AG04449 (cell line): ENCODE results near the gene WDR86.

Experiments used
- CTCF ChIA-PET: fragments of 350-600 bp; formaldehyde crosslinking; extraction: SDS; loops from one replicate; lab custom pipeline; 2021; ENCODE audit warnings: antibody characterized with exemption; lab: Yijun Ruan, JAX
- POLR2A ChIA-PET: fragments of 400-600, 350-600 bp; formaldehyde crosslinking; extraction: SDS; loops from one replicate; lab custom pipeline; 2020; ENCODE audit warnings: antibody characterized with exemption, inconsistent platforms; lab: Yijun Ruan, JAX
- DNase-seq: peaks from one replicate; pipeline ENCODE4 v3.0.0-alpha.2; 2010; ENCODE audit warnings: low read depth, low spot score
- H3K4me3 ChIP-seq: 2 replicates; pipeline ENCODE4 v1.5.1; 2011; ENCODE audit warnings: low read depth, mild to moderate bottlenecking, control low read depth, low read length
- TF ChIP-seq, protein P1 (sequence below): IDR thresholded peaks from one replicate; pipeline ENCODE4 v1.5.1; 2011; ENCODE audit warnings: mild to moderate bottlenecking, moderate library complexity, low read length, control low read depth, inconsistent platforms; ENCODE audit not compliant: insufficient read depth; ENCODE audit errors: missing control alignments

Gene WDR86

DNA sequence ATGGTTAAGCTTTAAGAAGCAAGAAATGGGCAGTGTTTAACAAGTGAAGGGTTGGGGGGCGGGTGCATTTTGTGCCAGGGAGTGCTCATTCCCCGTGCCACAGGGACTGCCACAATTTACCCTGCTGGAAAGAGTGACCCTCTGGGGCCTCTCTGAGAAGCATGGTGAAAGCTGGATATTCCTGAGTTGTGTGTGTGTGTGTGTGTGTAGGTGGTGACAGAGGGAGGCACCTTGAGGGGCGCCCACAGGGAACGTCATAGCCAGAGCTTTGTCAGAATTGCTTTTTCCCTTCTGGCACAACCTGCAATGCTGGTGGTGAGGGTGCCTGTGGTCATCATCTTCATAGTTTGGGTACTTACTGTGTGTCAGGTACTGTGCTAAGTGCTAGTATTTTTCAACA, 2.5 kb upstream of the WDR86 start:
- CTCF ChIA-PET: interaction anchor here (1.2 to 2.3 kb wide), 2 partner anchors 37 to 41 kb away, joined by 3 to 6 read pairs; no protein-coding TSS in a partner anchor
- TF ChIP-seq, protein P1, sequence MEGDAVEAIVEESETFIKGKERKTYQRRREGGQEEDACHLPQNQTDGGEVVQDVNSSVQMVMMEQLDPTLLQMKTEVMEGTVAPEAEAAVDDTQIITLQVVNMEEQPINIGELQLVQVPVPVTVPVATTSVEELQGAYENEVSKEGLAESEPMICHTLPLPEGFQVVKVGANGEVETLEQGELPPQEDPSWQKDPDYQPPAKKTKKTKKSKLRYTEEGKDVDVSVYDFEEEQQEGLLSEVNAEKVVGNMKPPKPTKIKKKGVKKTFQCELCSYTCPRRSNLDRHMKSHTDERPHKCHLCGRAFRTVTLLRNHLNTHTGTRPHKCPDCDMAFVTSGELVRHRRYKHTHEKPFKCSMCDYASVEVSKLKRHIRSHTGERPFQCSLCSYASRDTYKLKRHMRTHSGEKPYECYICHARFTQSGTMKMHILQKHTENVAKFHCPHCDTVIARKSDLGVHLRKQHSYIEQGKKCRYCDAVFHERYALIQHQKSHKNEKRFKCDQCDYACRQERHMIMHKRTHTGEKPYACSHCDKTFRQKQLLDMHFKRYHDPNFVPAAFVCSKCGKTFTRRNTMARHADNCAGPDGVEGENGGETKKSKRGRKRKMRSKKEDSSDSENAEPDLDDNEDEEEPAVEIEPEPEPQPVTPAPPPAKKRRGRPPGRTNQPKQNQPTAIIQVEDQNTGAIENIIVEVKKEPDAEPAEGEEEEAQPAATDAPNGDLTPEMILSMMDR: no peak
- POLR2A ChIA-PET: no interaction called here
- no peak for DNase-seq
- no peak overlapping the region for H3K4me3 ChIP-seq

DNA sequence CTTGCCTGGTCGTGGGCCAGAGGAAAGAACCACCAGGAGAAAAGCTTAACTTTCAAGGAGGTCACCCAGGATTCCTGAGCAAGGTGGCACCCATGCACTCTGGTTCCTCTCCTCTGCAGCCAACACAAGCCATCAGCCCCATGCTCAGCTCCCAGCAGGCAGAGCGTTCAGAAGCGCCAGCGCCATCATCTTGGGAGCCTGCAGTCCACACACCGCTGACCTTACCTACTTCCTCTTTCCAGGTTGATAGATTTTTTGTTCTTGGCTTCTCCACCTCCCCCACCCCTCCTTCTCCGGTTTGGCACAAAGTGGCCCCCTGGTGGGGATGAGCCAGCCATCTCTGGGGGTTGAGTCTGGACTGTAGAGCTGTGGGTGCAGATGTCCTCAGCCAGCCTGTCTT, 1.7 kb upstream of the WDR86 start:
- TF ChIP-seq, protein P1: no peak
- POLR2A ChIA-PET: no interaction called here
- CTCF ChIA-PET: interaction anchor here (1.2 to 2.3 kb wide), 2 partner anchors 38 to 40 kb away, joined by 3 to 6 read pairs; no protein-coding TSS in a partner anchor
- H3K4me3 ChIP-seq: no peak overlapping the region
- no peak for DNase-seq

DNA sequence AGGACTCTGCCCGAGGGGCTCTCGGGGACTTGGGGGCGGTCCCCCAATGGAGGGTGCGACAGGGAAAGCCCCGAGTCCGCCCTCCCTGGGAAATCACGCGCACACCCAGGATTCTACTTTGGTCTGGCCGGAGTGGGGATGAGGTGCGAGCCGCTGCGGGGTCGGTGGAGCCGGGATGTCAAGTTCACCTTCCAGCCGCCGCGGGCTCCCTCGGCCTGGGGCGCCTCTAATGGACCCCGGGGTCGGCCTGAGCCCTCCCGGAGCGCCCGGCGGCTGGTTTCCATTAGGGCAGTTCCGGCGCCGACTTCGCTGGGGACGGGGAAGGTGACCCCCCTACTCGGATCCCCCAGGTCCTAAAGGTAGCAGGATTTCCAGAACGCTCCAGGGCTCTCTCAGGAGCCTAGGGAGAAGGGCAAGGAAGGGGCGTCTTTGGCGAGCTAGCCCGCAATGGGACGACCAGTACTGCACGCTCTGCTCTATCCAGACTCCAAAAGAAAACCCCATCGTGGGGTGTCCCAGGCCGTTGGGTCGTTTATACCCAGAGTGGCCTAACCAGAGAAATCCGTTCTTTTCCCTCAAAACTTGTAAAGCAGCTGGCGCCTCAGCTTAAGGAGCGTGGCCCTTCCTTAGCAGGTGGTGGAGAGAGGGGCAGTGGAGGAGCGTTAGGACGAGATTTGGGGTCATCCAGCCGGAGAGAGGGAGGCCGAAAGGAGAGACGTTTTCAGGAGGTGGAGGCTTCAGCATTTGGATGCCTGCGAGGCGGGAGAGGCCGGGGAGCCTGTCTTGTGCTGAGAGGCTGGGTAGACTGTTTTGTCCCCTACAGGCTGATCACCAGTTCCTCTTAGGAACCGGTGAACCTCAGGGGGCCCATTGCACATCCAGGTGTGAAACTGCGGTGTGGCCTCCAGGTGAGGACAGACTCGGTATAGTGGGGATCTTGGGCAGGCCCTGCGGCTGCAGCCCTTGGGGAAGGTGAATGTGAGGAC, 860 bp upstream of the WDR86 start:
- peak overlapping the region; percentile 29 for H3K4me3 ChIP-seq
- TF ChIP-seq, protein P1: no peak
- ChIA-PET POLR2A (no interaction called here), CTCF (interaction anchor here (2.3 kb wide), 1 partner anchor 38 kb away, joined by 6 read pairs; no protein-coding TSS in a partner anchor)
- no peak for DNase-seq

GRCh38 chr7:151408839-151409666, 785 bp downstream of the WDR86 start:
- POLR2A ChIA-PET: no interaction called here
- no peak overlapping the region for H3K4me3 ChIP-seq
- TF ChIP-seq, protein P1: no peak
- DNase-seq: no peak
- CTCF ChIA-PET: interaction anchor here (0.9 kb wide), 1 partner anchor 57 kb away, joined by 3 read pairs; no protein-coding TSS in a partner anchor

DNA sequence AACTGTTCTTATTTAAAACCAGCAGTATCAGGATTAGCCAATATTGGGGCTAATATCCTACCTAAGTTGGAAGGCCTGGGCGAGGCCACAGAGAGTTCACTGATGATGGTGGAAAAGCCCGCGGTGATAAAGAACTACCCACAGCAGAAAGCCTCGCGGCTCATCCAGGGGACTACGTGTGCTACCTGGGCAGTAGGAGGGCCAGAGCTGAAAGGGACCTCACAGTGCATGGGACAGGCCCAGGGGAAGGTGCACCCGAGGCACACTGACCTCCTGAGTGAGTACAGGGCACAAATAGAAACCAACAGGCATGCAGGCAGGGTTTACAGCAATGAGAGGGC, 1.4 kb downstream of the WDR86 start:
- ChIA-PET POLR2A (no interaction called here), CTCF (no interaction called here)
- TF ChIP-seq, protein P1: no peak

More for the DNA sequence above, 1.4 kb downstream of the WDR86 start:
- H3K4me3 ChIP-seq: no peak overlapping the region
- no peak for DNase-seq
